IMR-90 (cell line): ENCODE data around the gene BRD4. TPM values are rescaled to one million over a fixed set of nuclear protein-coding genes. Genes with fewer than 3 reads are reported as not detected.

Source experiments
- ATAC-seq: fragments of 200-7000 bp; cut with Tn5 transposase; 2 replicates; pipeline ENCODE4 v1.9.1; 2020; ENCODE audit warnings: low read depth, mild to moderate bottlenecking, moderate library complexity
- BruUV-seq: library from RNA; stranded (reverse); fragments of 400-500 nt; replicated peaks from 2 replicates; lab custom pipeline; 2021; lab: Mats Ljungman, UMichigan
- CTCF ChIA-PET: fragments of 300-600 bp; formaldehyde crosslinking; extraction: SDS; loops from one replicate; lab custom pipeline; 2021; ENCODE audit warnings: antibody characterized with exemption; lab: Yijun Ruan, JAX
- POLR2A ChIA-PET: fragments of 300-600 bp; sonication (Branson Sonifier 250); formaldehyde crosslinking; loops from one replicate; lab custom pipeline; 2022; ENCODE audit warnings: antibody characterized with exemption; ENCODE audit not compliant: unreplicated experiment; lab: Charles Lee
- DNase-seq: peaks from one replicate; pipeline ENCODE4 v3.0.0; 2013
- H2AFZ ChIP-seq: replicated peaks from 2 replicates; pipeline ENCODE3; 2013; ENCODE audit warnings: low read length, mild to moderate bottlenecking; ENCODE audit not compliant: poor library complexity
- H2AK5ac ChIP-seq: 2 replicates; pipeline ENCODE4 v1.6.1; 2013; ENCODE audit warnings: low read depth, low read length, inconsistent platforms
- H2AK9ac ChIP-seq: replicated peaks from 2 replicates; pipeline ENCODE3; 2013; ENCODE audit warnings: mild to moderate bottlenecking, low read depth, low read length, moderate library complexity; ENCODE audit not compliant: poor library complexity
- H2BK120ac ChIP-seq: 2 replicates; pipeline ENCODE4 v1.6.1; 2013; ENCODE audit warnings: low read depth, low read length, inconsistent platforms
- H2BK15ac ChIP-seq: 3 replicates; pipeline ENCODE4 v1.6.1; 2013; ENCODE audit warnings: low read depth, low read length, inconsistent platforms
- H2BK20ac ChIP-seq: 2 replicates; pipeline ENCODE4 v1.6.1; 2013; ENCODE audit warnings: low read depth, mild to moderate bottlenecking, inconsistent platforms, low read length, moderate library complexity
- H2BK5ac ChIP-seq: 2 replicates; pipeline ENCODE4 v1.6.1; 2013; ENCODE audit warnings: mild to moderate bottlenecking, low read depth, low read length, inconsistent platforms; ENCODE audit not compliant: poor library complexity, severe bottlenecking
- H3K14ac ChIP-seq: replicated peaks from 2 replicates; pipeline ENCODE4 v1.6.1; 2013; ENCODE audit warnings: low read depth, low read length, inconsistent platforms
- H3K18ac ChIP-seq: 2 replicates; pipeline ENCODE4 v1.6.1; 2013; ENCODE audit warnings: low read depth, low read length, control low read depth
- H3K23ac ChIP-seq: 2 replicates; pipeline ENCODE4 v1.6.1; 2013; ENCODE audit warnings: low read depth, low read length, inconsistent platforms
- H3K27ac ChIP-seq: 2 replicates; pipeline ENCODE4 v1.5.1; 2013; ENCODE audit warnings: mild to moderate bottlenecking, control low read depth, low read length; ENCODE audit not compliant: insufficient read depth
- H3K27me3 ChIP-seq: 2 replicates; pipeline ENCODE4 v1.6.1; 2013; ENCODE audit warnings: low read length; ENCODE audit not compliant: control insufficient read depth, insufficient read depth
- H3K36me3 ChIP-seq: 2 replicates; pipeline ENCODE4 v1.6.1; 2013; ENCODE audit warnings: low read length, mixed read lengths; ENCODE audit not compliant: control insufficient read depth, insufficient read depth
- H3K4ac ChIP-seq: 2 replicates; pipeline ENCODE4 v1.6.1; 2013; ENCODE audit warnings: low read depth, low read length, inconsistent platforms
- H3K4me1 ChIP-seq: 2 replicates; pipeline ENCODE4 v1.6.1; 2013; ENCODE audit warnings: low read length, mixed read lengths; ENCODE audit not compliant: control insufficient read depth, insufficient read depth
- H3K4me2 ChIP-seq: 2 replicates; pipeline ENCODE4 v1.6.1; 2013; ENCODE audit warnings: low read depth, mild to moderate bottlenecking, control low read depth, low read length, moderate library complexity
- H3K4me3 ChIP-seq: 2 replicates; pipeline ENCODE4 v1.5.1; 2013; ENCODE audit warnings: low read depth, mild to moderate bottlenecking, control low read depth, low read length, moderate library complexity; ENCODE audit not compliant: insufficient read depth
- H3K56ac ChIP-seq: 2 replicates; pipeline ENCODE4 v1.6.1; 2013; ENCODE audit warnings: low read length, inconsistent platforms; ENCODE audit not compliant: insufficient read depth; ENCODE audit errors: extremely low read depth
- H3K79me1 ChIP-seq, 2 experiments: 2 replicates each; pipeline ENCODE4 v1.6.1; 2013; ENCODE audit warnings: low read length in 2 of 2, inconsistent platforms in 1 of 2, low read depth in 1 of 2
- H3K9ac ChIP-seq: 2 replicates; pipeline ENCODE4 v1.6.1; 2013; ENCODE audit warnings: low read depth, low read length, control low read depth
- H3K9me1 ChIP-seq: 2 replicates; pipeline ENCODE4 v1.6.1; 2013; ENCODE audit warnings: low read length, inconsistent platforms; ENCODE audit not compliant: insufficient read depth
- H3K9me3 ChIP-seq: 2 replicates; pipeline ENCODE4 v1.6.1; 2013; ENCODE audit warnings: low read length; ENCODE audit not compliant: control insufficient read depth, insufficient read depth
- H4K20me1 ChIP-seq: 2 replicates; pipeline ENCODE4 v1.6.1; 2013; ENCODE audit warnings: low read length, inconsistent platforms; ENCODE audit not compliant: insufficient read depth
- H4K5ac ChIP-seq: 2 replicates; pipeline ENCODE4 v1.6.1; 2013; ENCODE audit warnings: mild to moderate bottlenecking, low read depth, low read length, control low read depth
- H4K8ac ChIP-seq, 2 experiments: 2 replicates each; pipeline ENCODE4 v1.6.1; 2013; ENCODE audit warnings: low read depth in 2 of 2, low read length in 2 of 2, control low read depth in 1 of 2, inconsistent platforms in 1 of 2
- H4K91ac ChIP-seq: 2 replicates; pipeline ENCODE4 v1.6.1; 2013; ENCODE audit warnings: low read depth, low read length, inconsistent platforms; ENCODE audit not compliant: insufficient read depth
- BHLHE40 ChIP-seq: fragments of 150-350 bp; IDR thresholded peaks from 2 replicates; pipeline ENCODE4 v1.6.1; 2016; ENCODE audit warnings: mild to moderate bottlenecking, low read depth, low read length
- MAZ ChIP-seq: IDR thresholded peaks from 2 replicates; pipeline ENCODE4 v1.6.1; 2012; ENCODE audit warnings: low read depth, mild to moderate bottlenecking, low read length, improper control_type of control experiment, moderate library complexity, borderline replicate concordance
- RFX5 ChIP-seq: IDR thresholded peaks from 2 replicates; pipeline ENCODE4 v1.8.0; 2012; ENCODE audit warnings: low read depth, mild to moderate bottlenecking, low read length, moderate library complexity
- SMC3 ChIP-seq: fragments of 150-350 bp; IDR thresholded peaks from 2 replicates; pipeline ENCODE4 v1.6.1; 2016; ENCODE audit warnings: low read depth, mild to moderate bottlenecking, antibody characterized with exemption, low read length, moderate library complexity
- WGBS, 2 experiments: methylation state at CpG; one replicate each; pipeline versions ENCODE4 v1.1.5 to v1.1.7; 2013; ENCODE audit warnings: missing lambda C conversion rate in 2 of 2; ENCODE audit not compliant: insufficient read length in 1 of 2; ENCODE audit errors: extremely low coverage in 2 of 2; 5-methylcytosine and 5-hydroxymethylcytosine counted together
- dilution Hi-C: fragments of 300-500 bp; cut with HindIII; formaldehyde crosslinking; loops from one replicate; pipeline ENCODE4 v1.14.3; 2018; ENCODE audit warnings: low sequenced_read_pairs; ENCODE audit not compliant: unreplicated experiment
- in situ Hi-C: fragments of 300-500 bp; cut with MboI; formaldehyde crosslinking; loops from 3 replicates; pipeline ENCODE4 v1.14.3; 2019; ENCODE audit warnings: low sequenced_read_pairs, inconsistent platforms, mixed read lengths
- intact Hi-C: fragments of 100-400 bp; cut with micrococcal nuclease; formaldehyde crosslinking; loops from 2 replicates; pipeline ENCODE4 v1.10.0; 2022
- polyA plus RNA-seq, 3 experiments: library from polyadenylated mRNA; depleted of rRNA; stranded (reverse); fragments of >200 nt; gene quantifications; 2 replicates each; pipeline ENCODE4 v1.2.3, GENCODE V29; 2012; ENCODE audit warnings: low replicate concordance in 1 of 3
- total RNA-seq: library from RNA; depleted of rRNA; stranded (reverse); fragments of >200 nt; gene quantifications from 2 replicates; pipeline ENCODE4 v1.2.3, GENCODE V29; 2012
- TF ChIP-seq, protein P1 (sequence below): conservative IDR thresholded peaks from 2 replicates; pipeline ENCODE4 v1.5.1; 2012; ENCODE audit warnings: mild to moderate bottlenecking, low read depth, low read length, improper control_type of control experiment
- TF ChIP-seq, protein P2 (sequence below): fragments of 150-350 bp; IDR thresholded peaks from 2 replicates; pipeline ENCODE4 v1.6.1; 2016; ENCODE audit warnings: low read depth, mild to moderate bottlenecking, low read length, moderate library complexity, borderline replicate concordance
- TF ChIP-seq, protein P3 (sequence below): fragments of 150-350 bp; IDR thresholded peaks from 2 replicates; pipeline ENCODE4 v1.6.1; 2017; ENCODE audit warnings: mild to moderate bottlenecking, antibody characterized with exemption, low read length, low read depth

The BRD4 gene
- total and polyA plus RNA-seq, 2 of the 4 experiments (the other 2 are of a cell fraction): 7.0 to 21.1 TPM

DNA sequence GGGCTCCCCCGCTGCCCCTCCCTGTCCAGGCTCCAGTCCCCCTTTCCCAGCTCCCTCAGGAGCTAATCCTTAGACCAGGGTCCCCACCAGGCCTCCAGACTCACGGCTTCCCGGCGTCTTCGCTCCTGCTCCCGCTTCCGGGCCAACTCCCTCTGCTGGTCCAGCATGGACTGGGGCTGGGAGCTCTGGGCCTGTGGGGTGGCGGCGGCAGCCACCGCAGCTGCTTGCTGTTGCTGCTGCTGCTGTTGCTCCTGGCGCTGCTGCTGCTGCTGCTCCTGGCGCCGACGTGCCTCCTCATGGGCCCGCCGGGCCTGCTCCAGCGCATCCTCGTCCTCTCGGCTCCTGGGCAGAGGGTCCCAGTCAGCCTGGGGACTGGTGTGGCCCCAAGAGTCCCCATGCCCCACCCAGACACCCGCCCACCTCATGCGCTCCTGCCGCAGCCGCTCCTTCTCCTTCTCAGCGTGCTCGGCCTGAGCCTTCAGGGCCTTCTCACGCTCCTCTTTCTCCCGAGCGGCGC is 93.6 kb downstream of the BRD4 start:
- dilution Hi-C loops (no loop called here), intact Hi-C loops (no loop called here), in situ Hi-C loops (no loop called here)
- no peak overlapping the region for H2AFZ ChIP-seq
- peaks cover 2% of the 10 kb centered on the region; the same call in 1 of the 2 replicates for H3K4me1 ChIP-seq
- H2BK120ac ChIP-seq: no peak overlapping the region
- no peak overlapping the region for H3K56ac ChIP-seq
- H4K91ac ChIP-seq: no peak overlapping the region
- H3K4ac ChIP-seq: no peak overlapping the region
- no peak overlapping the region for H4K8ac ChIP-seq
- no peak overlapping the region for H3K14ac ChIP-seq
- WGBS, 2 experiments: 94% methylated on average over 14 of the region's 29 CpGs; no CpG with 5 or more reads in 1 of the 2 experiments
- ChIA-PET POLR2A (no interaction called here), CTCF (no interaction called here)
- no peak overlapping the region for H3K23ac ChIP-seq
- no peak overlapping the region for H3K4me2 ChIP-seq
- 0 out of 2 replicates have a peak, but pooled peaks cover 3% of the 10 kb centered on the region for H3K9me1 ChIP-seq
- H3K27ac ChIP-seq: no peak overlapping the region
- H2BK15ac ChIP-seq: no peak overlapping the region
- H3K9me3 ChIP-seq: no peaks in the 10 kb centered on the region
- TF ChIP-seq, protein P1, sequence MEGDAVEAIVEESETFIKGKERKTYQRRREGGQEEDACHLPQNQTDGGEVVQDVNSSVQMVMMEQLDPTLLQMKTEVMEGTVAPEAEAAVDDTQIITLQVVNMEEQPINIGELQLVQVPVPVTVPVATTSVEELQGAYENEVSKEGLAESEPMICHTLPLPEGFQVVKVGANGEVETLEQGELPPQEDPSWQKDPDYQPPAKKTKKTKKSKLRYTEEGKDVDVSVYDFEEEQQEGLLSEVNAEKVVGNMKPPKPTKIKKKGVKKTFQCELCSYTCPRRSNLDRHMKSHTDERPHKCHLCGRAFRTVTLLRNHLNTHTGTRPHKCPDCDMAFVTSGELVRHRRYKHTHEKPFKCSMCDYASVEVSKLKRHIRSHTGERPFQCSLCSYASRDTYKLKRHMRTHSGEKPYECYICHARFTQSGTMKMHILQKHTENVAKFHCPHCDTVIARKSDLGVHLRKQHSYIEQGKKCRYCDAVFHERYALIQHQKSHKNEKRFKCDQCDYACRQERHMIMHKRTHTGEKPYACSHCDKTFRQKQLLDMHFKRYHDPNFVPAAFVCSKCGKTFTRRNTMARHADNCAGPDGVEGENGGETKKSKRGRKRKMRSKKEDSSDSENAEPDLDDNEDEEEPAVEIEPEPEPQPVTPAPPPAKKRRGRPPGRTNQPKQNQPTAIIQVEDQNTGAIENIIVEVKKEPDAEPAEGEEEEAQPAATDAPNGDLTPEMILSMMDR: no peak
- TF ChIP-seq RFX5: no peak
- no peak for TF ChIP-seq SMC3
- no peak for TF ChIP-seq MAZ
- TF ChIP-seq, protein P2, sequence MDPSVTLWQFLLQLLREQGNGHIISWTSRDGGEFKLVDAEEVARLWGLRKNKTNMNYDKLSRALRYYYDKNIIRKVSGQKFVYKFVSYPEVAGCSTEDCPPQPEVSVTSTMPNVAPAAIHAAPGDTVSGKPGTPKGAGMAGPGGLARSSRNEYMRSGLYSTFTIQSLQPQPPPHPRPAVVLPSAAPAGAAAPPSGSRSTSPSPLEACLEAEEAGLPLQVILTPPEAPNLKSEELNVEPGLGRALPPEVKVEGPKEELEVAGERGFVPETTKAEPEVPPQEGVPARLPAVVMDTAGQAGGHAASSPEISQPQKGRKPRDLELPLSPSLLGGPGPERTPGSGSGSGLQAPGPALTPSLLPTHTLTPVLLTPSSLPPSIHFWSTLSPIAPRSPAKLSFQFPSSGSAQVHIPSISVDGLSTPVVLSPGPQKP: no peak
- TF ChIP-seq, protein P3, sequence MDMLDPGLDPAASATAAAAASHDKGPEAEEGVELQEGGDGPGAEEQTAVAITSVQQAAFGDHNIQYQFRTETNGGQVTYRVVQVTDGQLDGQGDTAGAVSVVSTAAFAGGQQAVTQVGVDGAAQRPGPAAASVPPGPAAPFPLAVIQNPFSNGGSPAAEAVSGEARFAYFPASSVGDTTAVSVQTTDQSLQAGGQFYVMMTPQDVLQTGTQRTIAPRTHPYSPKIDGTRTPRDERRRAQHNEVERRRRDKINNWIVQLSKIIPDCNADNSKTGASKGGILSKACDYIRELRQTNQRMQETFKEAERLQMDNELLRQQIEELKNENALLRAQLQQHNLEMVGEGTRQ: no peak
- TF ChIP-seq BHLHE40: no peak
- H3K79me1 ChIP-seq: peaks cover 27 to 48% of the 10 kb centered on the region in 2 experiments
- no TSS peak for BruUV-seq
- peaks cover 68% of the 10 kb centered on the region for H3K36me3 ChIP-seq
- H4K20me1 ChIP-seq: peaks cover 14% of the 10 kb centered on the region
- no peak overlapping the region for H2AK5ac ChIP-seq
- H2BK5ac ChIP-seq: no peak overlapping the region
- no peaks in the 10 kb centered on the region for H3K27me3 ChIP-seq
- no peak for ATAC-seq
- H2BK20ac ChIP-seq: no peak overlapping the region
- H3K18ac ChIP-seq: no peak overlapping the region
- no peak overlapping the region for H2AK9ac ChIP-seq
- H3K4me3 ChIP-seq: no peak overlapping the region
- H4K5ac ChIP-seq: no peak overlapping the region
- no peak overlapping the region for H3K9ac ChIP-seq
- DNase-seq: no peak
